ENCODE results near the gene GORASP2. TPM values are rescaled to one million over a fixed set of nuclear protein-coding genes. Genes with fewer than 3 reads are reported as not detected.

Gene GORASP2
- 74.0 and 86.9 TPM in 2 replicates for total RNA-seq

DNA sequence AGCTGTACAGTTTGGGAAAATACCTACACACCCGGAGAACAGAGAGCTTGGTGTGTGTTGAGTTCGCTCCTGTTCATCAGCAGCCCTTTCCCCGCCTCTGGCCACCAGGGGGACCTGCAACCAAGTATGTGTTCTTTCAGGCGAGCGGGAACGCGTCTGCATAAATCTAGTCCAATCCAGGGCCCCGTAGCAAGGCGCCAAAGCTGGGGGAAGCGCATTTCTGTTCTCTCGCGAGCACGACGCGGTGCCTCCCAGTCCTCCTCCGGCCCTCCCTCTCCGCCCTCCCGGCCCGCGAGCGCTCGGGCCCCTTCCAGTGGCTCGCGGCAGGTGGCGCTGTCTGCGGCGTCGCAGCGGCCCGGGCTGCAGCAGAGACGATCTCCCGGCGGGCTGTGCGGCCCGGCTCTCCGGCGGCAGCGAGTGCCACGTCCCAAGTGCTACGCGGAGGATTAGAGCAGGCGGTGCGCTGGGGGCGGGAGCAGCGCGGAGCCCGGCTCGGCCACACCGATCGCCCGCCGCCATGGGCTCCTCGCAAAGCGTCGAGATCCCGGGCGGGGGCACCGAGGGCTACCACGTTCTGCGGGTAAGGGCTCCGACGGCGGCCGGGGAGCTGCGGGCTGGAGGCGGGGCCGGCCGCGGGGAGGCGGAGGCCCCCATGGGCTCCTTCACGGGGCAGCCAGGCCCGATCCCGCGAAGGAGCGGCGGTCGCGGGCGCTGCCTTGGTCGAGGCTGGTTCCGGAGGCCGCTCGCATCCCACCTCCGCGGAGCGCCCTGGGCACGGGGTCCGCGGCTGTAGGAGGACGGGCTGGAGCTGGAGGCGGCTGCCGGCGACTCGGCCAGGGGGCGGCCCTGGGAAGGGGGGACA, at the start of gene GORASP2:
GORASP2 (plus strand) TSS at position 430 of the 862 bp plus-strand sequence; CDS start at position 518, 88 bp downstream.

Other genes starting within 250 kb of the GORASP2 start
- 0.93 TPM in 1 of 2 replicates, not detected in the other for gene SP5, start 213.9 kb upstream of the GORASP2 start, total RNA-seq
- gene ERICH2, start 158.9 kb upstream of the GORASP2 start, total RNA-seq: not detected in 2 replicates
- gene GAD1, start 112.4 kb upstream of the GORASP2 start, total RNA-seq: not detected in 2 replicates
- 10.0 and 13.2 TPM in 2 replicates for gene TLK1, start 231.6 kb downstream of the GORASP2 start, total RNA-seq

Data from mammary microvascular endothelial cell (primary cell).